B cell (primary cell): ENCODE data around the gene OGDH. TPM values are rescaled to one million over a fixed set of nuclear protein-coding genes. Genes with fewer than 3 reads are reported as not detected.

Experiments used
- ATAC-seq: fragments of 200-7000 bp; cut with Tn5 transposase; one replicate; pipeline ENCODE4 v1.10.0; 2021; ENCODE audit warnings: low read depth, mild to moderate bottlenecking, moderate number of reproducible peaks, moderate library complexity
- CTCF ChIA-PET: fragments of 350-600 bp; sonication (Branson Sonifier 250); formaldehyde crosslinking; loops from one replicate; lab custom pipeline; 2021; ENCODE audit warnings: antibody characterized with exemption, inconsistent platforms; lab: Charles Lee
- POLR2A ChIA-PET: fragments of 350-600 bp; sonication (Branson Sonifier 250); formaldehyde crosslinking; loops from one replicate; lab custom pipeline; 2021; ENCODE audit warnings: antibody characterized with exemption; lab: Charles Lee
- DNase-seq: peaks from one replicate; pipeline ENCODE4 v3.0.0; 2013
- H2AFZ ChIP-seq: 2 replicates; pipeline ENCODE4 v1.6.1; 2012; ENCODE audit warnings: mild to moderate bottlenecking, low read depth, low read length; ENCODE audit not compliant: insufficient read depth, poor library complexity, severe bottlenecking
- H3K27ac ChIP-seq, 2 donors: 1 replicate in 1 of 2; 2 replicates in 1 of 2; pipeline ENCODE4 v1.5.1; 2012 to 2013; ENCODE audit warnings: low read length in 2 of 2, mild to moderate bottlenecking in 2 of 2, moderate library complexity in 1 of 2
- H3K27me3 ChIP-seq, 4 experiments: fragments of 200-600 bp in 1 of 4; sonication (generic) in 1 of 4; replicated peaks in 1 of 4; 1 replicate in 2 of 4; 2 replicates in 2 of 4; pipeline versions ENCODE4 v1.6.1 to v1.7.0; 2013 to 2016; ENCODE audit warnings: low read length in 3 of 4, mild to moderate bottlenecking in 2 of 4, mixed read lengths in 1 of 4, moderate library complexity in 1 of 4; ENCODE audit not compliant: insufficient read depth in 4 of 4, control insufficient read depth in 3 of 4; ENCODE audit errors: control extremely low read depth in 1 of 4
- H3K36me3 ChIP-seq, 2 experiments: replicated peaks in 1 of 2; 1 replicate in 1 of 2; 2 replicates in 1 of 2; pipeline versions ENCODE4 v1.6.1 to v1.7.1; 2013; ENCODE audit warnings: low read length in 1 of 2; ENCODE audit not compliant: insufficient read depth in 2 of 2, control insufficient read depth in 1 of 2; ENCODE audit errors: control extremely low read depth in 1 of 2, extremely low read depth in 1 of 2
- H3K4me1 ChIP-seq, 2 donors: fragments of 200-600 bp in 1 of 2; sonication (generic) in 1 of 2; 1 replicate in 1 of 2; 2 replicates in 1 of 2; pipeline versions ENCODE4 v1.5.1 to v1.6.1; 2013 to 2017; ENCODE audit warnings: low read length in 2 of 2; ENCODE audit not compliant: control insufficient read depth in 2 of 2, insufficient read depth in 2 of 2
- H3K4me2 ChIP-seq: replicated peaks from 2 replicates; pipeline ENCODE3; 2012; ENCODE audit warnings: mild to moderate bottlenecking, low read depth, low read length; ENCODE audit not compliant: poor library complexity, severe bottlenecking
- H3K4me3 ChIP-seq, 5 experiments: fragments of 200-600 bp in 1 of 5; sonication (generic) in 1 of 5; 1 replicate in 3 of 5; 2 replicates in 2 of 5; pipeline versions ENCODE4 v1.5.1 to v1.7.0; 2011 to 2016; ENCODE audit warnings: low read length in 4 of 5, mild to moderate bottlenecking in 4 of 5, low read depth in 2 of 5, control low read depth in 1 of 5, moderate library complexity in 1 of 5; ENCODE audit not compliant: insufficient read depth in 1 of 5; ENCODE audit errors: control extremely low read depth in 1 of 5, extremely low read depth in 1 of 5
- H3K79me2 ChIP-seq: fragments of 200-600 bp; sonication (generic); one replicate; pipeline ENCODE4 v1.6.0; 2016; ENCODE audit warnings: low read length; ENCODE audit not compliant: control insufficient read depth, insufficient read depth
- H3K9ac ChIP-seq: fragments of 200-600 bp; sonication (generic); 2 replicates; pipeline ENCODE4 v1.6.1; 2017; ENCODE audit warnings: mild to moderate bottlenecking, low read length, moderate library complexity
- H3K9me3 ChIP-seq, 3 donors: one replicate each; pipeline versions ENCODE4 v1.6.1 to v1.7.1; 2013; ENCODE audit warnings: low read length in 2 of 3; ENCODE audit not compliant: control insufficient read depth in 2 of 3, insufficient read depth in 1 of 3; ENCODE audit errors: control extremely low read depth in 1 of 3
- H4K20me1 ChIP-seq: 2 replicates; pipeline ENCODE4 v1.6.0; 2012; ENCODE audit warnings: mild to moderate bottlenecking, low read length; ENCODE audit not compliant: insufficient read depth, control insufficient read depth, poor library complexity, severe bottlenecking
- H3K27ac Mint-ChIP-seq: one replicate; pipeline ENCODE4 v1.8.0; 2021; ENCODE audit warnings: mixed read lengths
- H3K27me3 Mint-ChIP-seq: one replicate; pipeline ENCODE4 v1.8.0; 2021; ENCODE audit warnings: mixed read lengths
- H3K4me1 Mint-ChIP-seq: one replicate; pipeline ENCODE4 v1.8.0; 2021; ENCODE audit warnings: mixed read lengths
- H3K4me3 Mint-ChIP-seq: one replicate; pipeline ENCODE4 v1.8.0; 2021; ENCODE audit warnings: mixed read lengths
- H3K9me3 Mint-ChIP-seq: one replicate; pipeline ENCODE4 v1.8.0; 2022; ENCODE audit warnings: mixed read lengths; ENCODE audit not compliant: insufficient read depth
- CTCF ChIP-seq: fragments of 200-600 bp; IDR thresholded peaks from one replicate; pipeline ENCODE4 v1.8.0; 2022; ENCODE audit warnings: antibody characterized with exemption, mild to moderate bottlenecking
- EZH2 ChIP-seq: IDR thresholded peaks from 2 replicates; pipeline ENCODE4 v1.6.1; 2012; ENCODE audit warnings: borderline replicate concordance, low read depth, mild to moderate bottlenecking, moderate library complexity, low read length; ENCODE audit not compliant: insufficient read depth, poor library complexity, severe bottlenecking
- WGBS: methylation state at CpG from one replicate; pipeline ENCODE4 v1.1.5; 2013; ENCODE audit warnings: missing lambda C conversion rate; ENCODE audit not compliant: insufficient coverage; 5-methylcytosine and 5-hydroxymethylcytosine counted together
- intact Hi-C: fragments of 100-400 bp; cut with micrococcal nuclease; formaldehyde crosslinking; loops from one replicate; pipeline ENCODE4 v1.10.0; 2022
- polyA plus RNA-seq: library from polyadenylated mRNA; depleted of rRNA; stranded (reverse); fragments of >200 nt; gene quantifications from 2 replicates; pipeline ENCODE4 v1.2.3, GENCODE V29; 2012
- total RNA-seq, 2 donors: library from RNA; stranded (reverse); fragments of 120-200 nt in 1 of 2; gene quantifications; 1 replicate in 1 of 2; 2 replicates in 1 of 2; pipeline versions ENCODE4 v1.2.3 to v1.2.4, GENCODE V29; 2013 to 2022

OGDH gene
- total and polyA plus RNA-seq, 2 donors (not counting 1 experiment from before 2014, with no cell fraction given) = 42.6 to 80.2 TPM

GRCh38 chr7:44618045-44618444 is 11.6 kb downstream of the OGDH start:
- POLR2A ChIA-PET = no interaction called here

GRCh38 chr7:44618753-44619152 is 12.3 kb downstream of the OGDH start:
- H3K27me3 ChIP-seq = no peaks in the 10 kb centered on the region
- H3K27ac ChIP-seq = peak overlapping the region in 1 of 2 donors; percentile 45
- peaks cover 91% of the 10 kb centered on the region for H3K79me2 ChIP-seq
- no peak for ATAC-seq
- DNase-seq = no peak
- TF ChIP-seq EZH2 = no peak
- TF ChIP-seq CTCF = no peak
- no peaks in the 10 kb centered on the region for H3K36me3 ChIP-seq
- H3K4me1 Mint-ChIP-seq = peaks cover 65% of the 10 kb centered on the region
- CTCF ChIA-PET = no interaction called here
- H3K4me2 ChIP-seq = no peak overlapping the region
- intact Hi-C loops = no loop called here
- H3K4me1 ChIP-seq = peaks cover 34 to 40% of the 10 kb centered on the region in 2 donors
- no peaks in the 10 kb centered on the region for H3K9me3 ChIP-seq
- H2AFZ ChIP-seq = no peak overlapping the region
- no peaks in the 10 kb centered on the region for H3K9me3 Mint-ChIP-seq
- no peaks in the 10 kb centered on the region for H3K27me3 Mint-ChIP-seq
- H3K27ac Mint-ChIP-seq = peak overlapping the region; percentile 81
- H3K9ac ChIP-seq = no peak overlapping the region
- 90% methylated on average over 2 of the region's 3 CpGs for WGBS
- H4K20me1 ChIP-seq = peaks cover 56% of the 10 kb centered on the region
- POLR2A ChIA-PET = no interaction called here
- H3K4me3 Mint-ChIP-seq = no peak overlapping the region
- H3K4me3 ChIP-seq = no peak overlapping the region

More at GRCh38 chr7:44618045-44618444, 11.6 kb downstream of the OGDH start:
- no peak overlapping the region for H3K9ac ChIP-seq
- H3K4me1 ChIP-seq = peaks cover 33 to 35% of the 10 kb centered on the region in 2 donors
- Mint-ChIP-seq H3K27me3 (no peaks in the 10 kb centered on the region), H3K9me3 (no peaks in the 10 kb centered on the region), H3K4me3 (no peak overlapping the region), H3K4me1 (peaks cover 64% of the 10 kb centered on the region), H3K27ac (peak overlapping the region; percentile 81)
- no peak for TF ChIP-seq EZH2
- TF ChIP-seq CTCF = no peak
- WGBS = no CpG with 5 or more reads among the region's 1 CpG
- H4K20me1 ChIP-seq = peaks cover 56% of the 10 kb centered on the region
- peaks cover 91% of the 10 kb centered on the region for H3K79me2 ChIP-seq
- H3K9me3 ChIP-seq = no peaks in the 10 kb centered on the region
- H3K27ac ChIP-seq = peak overlapping the region in 1 of 2 donors; percentile 45
- no peak for DNase-seq
- no peaks in the 10 kb centered on the region for H3K36me3 ChIP-seq
- CTCF ChIA-PET = no interaction called here
- H3K4me3 ChIP-seq = no peak overlapping the region
- no peak overlapping the region for H2AFZ ChIP-seq
- no peaks in the 10 kb centered on the region for H3K27me3 ChIP-seq
- H3K4me2 ChIP-seq = no peak overlapping the region
- intact Hi-C loops = no loop called here
- no peak for ATAC-seq
